Chondrocyte (in vitro differentiated cells): ENCODE measurements around the gene PDLIM7. TPM values are rescaled to one million over a fixed set of nuclear protein-coding genes. Genes with fewer than 3 reads are reported as not detected.
A peak's percentile ranks its signal among the peaks of the same experiment; 100 is the strongest.

Experiments used
- DNase-seq: peaks from one replicate; pipeline ENCODE4 v3.0.0; 2021; ENCODE audit warnings: mixed read lengths, low spot score
- H3K27ac Mint-ChIP-seq: one replicate; pipeline ENCODE4 v1.8.0; 2021; ENCODE audit warnings: mild to moderate bottlenecking, moderate library complexity, mixed read lengths; ENCODE audit not compliant: unreplicated experiment
- H3K27me3 Mint-ChIP-seq: 2 replicates; pipeline ENCODE4 v1.8.0; 2021; ENCODE audit warnings: low read depth, mixed read lengths
- H3K36me3 Mint-ChIP-seq: 2 replicates; pipeline ENCODE4 v1.8.0; 2021; ENCODE audit warnings: low read depth, mixed read lengths
- H3K4me1 Mint-ChIP-seq: 2 replicates; pipeline ENCODE4 v1.8.0; 2021; ENCODE audit warnings: low read depth, mild to moderate bottlenecking, mixed read lengths
- H3K4me3 Mint-ChIP-seq: one replicate; pipeline ENCODE4 v1.8.0; 2021; ENCODE audit warnings: mild to moderate bottlenecking, moderate library complexity, mixed read lengths; ENCODE audit not compliant: unreplicated experiment
- H3K9me3 Mint-ChIP-seq: 2 replicates; pipeline ENCODE4 v1.8.0; 2021; ENCODE audit warnings: low read depth, mixed read lengths
- CTCF ChIP-seq: fragments of 200-600 bp; sonication (generic); IDR thresholded peaks from 2 replicates; pipeline ENCODE4 v1.5.0; 2021; ENCODE audit warnings: antibody characterized with exemption, mild to moderate bottlenecking, moderate library complexity
- total RNA-seq: library from RNA; stranded (reverse); gene quantifications from 3 replicates; pipeline ENCODE4 v1.2.1, GENCODE V29; 2021

PDLIM7 gene
- total RNA-seq, 1 donor from 2014 or later: 633 TPM

- DNase-seq: peak; percentile 88
- Mint-ChIP-seq H3K27ac (no peak overlapping the region), H3K4me1 (peaks cover 22% of the 10 kb centered on the region), H3K9me3 (no peaks in the 10 kb centered on the region), H3K27me3 (no peaks in the 10 kb centered on the region), H3K36me3 (peaks cover 27% of the 10 kb centered on the region), H3K4me3 (no peak overlapping the region)
- no peak for TF ChIP-seq CTCF
These were observed 14.6 kb upstream of the PDLIM7 start for GRCh38 chr5:177511796-177512675.

- peaks cover 26% of the 10 kb centered on the region for H3K36me3 Mint-ChIP-seq
- no peaks in the 10 kb centered on the region for H3K27me3 Mint-ChIP-seq
These were observed 13.8 kb upstream of the PDLIM7 start for GRCh38 chr5:177511181-177511580.

GRCh38 chr5:177510567-177511053, 13.2 kb upstream of the PDLIM7 start:
- TF ChIP-seq CTCF: no peak
- no peak overlapping the region for H3K27ac Mint-ChIP-seq
- DNase-seq: no peak
- no peaks in the 10 kb centered on the region for H3K27me3 Mint-ChIP-seq
- peaks cover 26% of the 10 kb centered on the region for H3K36me3 Mint-ChIP-seq
- H3K4me1 Mint-ChIP-seq: peaks cover 9% of the 10 kb centered on the region
- no peaks in the 10 kb centered on the region for H3K9me3 Mint-ChIP-seq
- H3K4me3 Mint-ChIP-seq: no peak overlapping the region

More at GRCh38 chr5:177511181-177511580, 13.8 kb upstream of the PDLIM7 start:
- peak overlapping the region; percentile 22 for H3K27ac Mint-ChIP-seq
- no peak for DNase-seq
- peaks cover 15% of the 10 kb centered on the region for H3K4me1 Mint-ChIP-seq
- no peak for TF ChIP-seq CTCF
- no peaks in the 10 kb centered on the region for H3K9me3 Mint-ChIP-seq
- no peak overlapping the region for H3K4me3 Mint-ChIP-seq

GRCh38 chr5:177509991-177510566, 12.7 kb upstream of the PDLIM7 start:
- Mint-ChIP-seq H3K36me3 (peaks cover 23% of the 10 kb centered on the region), H3K4me1 (peaks cover 4% of the 10 kb centered on the region), H3K27ac (no peak overlapping the region), H3K9me3 (no peaks in the 10 kb centered on the region), H3K4me3 (no peak overlapping the region), H3K27me3 (no peaks in the 10 kb centered on the region)
- no peak for DNase-seq
- no peak for TF ChIP-seq CTCF

- peak; percentile 84 for DNase-seq
- Mint-ChIP-seq H3K9me3 (no peaks in the 10 kb centered on the region), H3K27me3 (no peaks in the 10 kb centered on the region), H3K36me3 (peaks cover 23% of the 10 kb centered on the region), H3K4me3 (no peak within 1 kb of the TSS), H3K27ac (no peak within 1 kb of the TSS), H3K4me1 (peaks cover 2% of the 10 kb centered on the region)
- no peak for TF ChIP-seq CTCF
These were observed 12.1 kb upstream of the PDLIM7 start, which contains the start of gene DOK3 for GRCh38 chr5:177509381-177509951. Gene DOK3 (minus strand): TSS chr5:177509826. CDS start chr5:177509540, 286 bp downstream.
